ENCODE measurements around the gene DUSP19.

DNA sequence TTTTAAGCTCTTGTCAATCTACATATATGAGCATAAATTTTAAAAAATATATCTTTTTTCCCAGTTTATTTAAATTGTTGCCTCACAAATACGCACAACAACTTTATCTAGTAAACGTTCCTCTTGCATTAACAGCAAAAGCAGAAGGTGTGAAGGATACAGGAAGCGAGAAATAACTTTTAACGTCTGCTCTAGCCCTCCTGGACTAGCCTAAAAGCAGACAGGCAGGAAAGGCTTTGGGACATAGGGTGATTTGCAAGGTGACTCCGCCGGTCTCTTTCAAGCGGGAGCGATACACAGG lies 434 bp upstream of the DUSP19 start:
- TF ChIP-seq HDGF (IDR thresholded peaks at IDR 0.05; ENCODE audit: borderline replicate concordance), result no peak
- TF ChIP-seq NFRKB (IDR thresholded peaks at IDR 0.05), result no peak
- no peak for TF ChIP-seq FOXM1 (IDR thresholded peaks at IDR 0.05; ENCODE audit: borderline replicate concordance)
- no peak for TF ChIP-seq ZNF384 (IDR thresholded peaks at IDR 0.05)
- no peak for TF ChIP-seq FOXK2 (IDR thresholded peaks at IDR 0.05)
- TF ChIP-seq SUZ12 (IDR thresholded peaks at IDR 0.05), result no peak
- TF ChIP-seq SP1 (IDR thresholded peaks at IDR 0.05), result no peak
- TF ChIP-seq ELF4 (IDR thresholded peaks at IDR 0.05), result no peak
- TF ChIP-seq ARNT (IDR thresholded peaks at IDR 0.05), result no peak
- TF ChIP-seq FOXA1 (IDR thresholded peaks at IDR 0.05), result no peak

Data from HEK293T (cell line).